Measurements from ENCODE around the gene MAJIN. TPM values are rescaled to one million over a fixed set of nuclear protein-coding genes. Genes with fewer than 3 reads are reported as not detected.

MAJIN gene
- total and polyA plus RNA-seq, 9 of the 15 experiments (the other 6 are each of a cell fraction or from before 2014, with no cell fraction given): 0.17 to 0.83 (median 0.24) TPM; not detected in 2

DNA sequence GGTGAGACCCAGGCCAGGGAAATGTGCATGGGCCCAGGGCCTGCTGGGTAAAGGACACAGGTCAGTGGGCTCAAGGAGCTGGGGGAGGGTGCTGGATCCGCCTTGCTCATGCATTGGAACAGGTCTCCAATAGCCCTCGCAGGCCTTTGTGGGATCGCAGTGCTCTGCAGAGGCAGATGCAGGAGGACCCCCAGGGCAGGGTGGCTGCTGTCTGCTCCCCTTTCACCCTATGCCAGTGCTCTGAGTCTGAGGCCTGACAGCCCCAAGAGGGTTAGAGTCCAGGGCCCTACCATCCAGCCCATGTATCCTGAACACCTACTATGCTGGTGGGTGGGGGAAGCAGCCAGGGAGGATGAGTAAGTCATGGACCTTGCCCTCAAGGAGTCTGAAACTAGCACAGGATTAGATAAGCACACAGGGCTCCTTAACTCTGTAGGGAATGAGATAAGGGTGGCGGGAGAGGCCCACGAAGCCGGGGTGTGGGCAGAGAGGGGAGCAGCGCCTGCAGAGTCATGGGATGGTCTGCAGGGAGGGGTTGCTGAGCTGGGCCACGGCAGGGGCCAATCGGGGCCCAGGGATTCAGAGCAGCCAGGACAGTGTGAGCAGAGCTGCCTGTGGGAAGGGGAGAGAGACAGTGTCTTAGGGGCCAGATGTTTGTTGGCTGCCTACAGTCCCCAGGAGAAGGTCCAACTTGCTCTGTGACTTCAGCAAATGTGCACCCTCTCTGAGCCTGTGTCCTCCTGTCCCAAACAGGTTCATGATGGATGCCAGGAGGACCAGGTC is 83.0 kb downstream of the MAJIN start (continued):
- TF ChIP-seq, protein P1, sequence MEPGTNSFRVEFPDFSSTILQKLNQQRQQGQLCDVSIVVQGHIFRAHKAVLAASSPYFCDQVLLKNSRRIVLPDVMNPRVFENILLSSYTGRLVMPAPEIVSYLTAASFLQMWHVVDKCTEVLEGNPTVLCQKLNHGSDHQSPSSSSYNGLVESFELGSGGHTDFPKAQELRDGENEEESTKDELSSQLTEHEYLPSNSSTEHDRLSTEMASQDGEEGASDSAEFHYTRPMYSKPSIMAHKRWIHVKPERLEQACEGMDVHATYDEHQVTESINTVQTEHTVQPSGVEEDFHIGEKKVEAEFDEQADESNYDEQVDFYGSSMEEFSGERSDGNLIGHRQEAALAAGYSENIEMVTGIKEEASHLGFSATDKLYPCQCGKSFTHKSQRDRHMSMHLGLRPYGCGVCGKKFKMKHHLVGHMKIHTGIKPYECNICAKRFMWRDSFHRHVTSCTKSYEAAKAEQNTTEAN (CRISPR knock-in tag; IDR thresholded peaks at IDR 0.05): no peak
- TF ChIP-seq, protein P2, sequence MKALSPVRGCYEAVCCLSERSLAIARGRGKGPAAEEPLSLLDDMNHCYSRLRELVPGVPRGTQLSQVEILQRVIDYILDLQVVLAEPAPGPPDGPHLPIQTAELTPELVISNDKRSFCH (CRISPR knock-in tag; IDR thresholded peaks at IDR 0.05): no peak
- TF ChIP-seq, protein P2 (tag; IDR thresholded peaks at IDR 0.05): peak; percentile 79; the same call in 1 of the 2 replicates
- 0 out of 2 replicates have a peak, but pooled peaks have one; percentile 39 for TF ChIP-seq CBFB (CRISPR knock-in tag; IDR thresholded peaks at IDR 0.05)
- TF ChIP-seq, protein P3, sequence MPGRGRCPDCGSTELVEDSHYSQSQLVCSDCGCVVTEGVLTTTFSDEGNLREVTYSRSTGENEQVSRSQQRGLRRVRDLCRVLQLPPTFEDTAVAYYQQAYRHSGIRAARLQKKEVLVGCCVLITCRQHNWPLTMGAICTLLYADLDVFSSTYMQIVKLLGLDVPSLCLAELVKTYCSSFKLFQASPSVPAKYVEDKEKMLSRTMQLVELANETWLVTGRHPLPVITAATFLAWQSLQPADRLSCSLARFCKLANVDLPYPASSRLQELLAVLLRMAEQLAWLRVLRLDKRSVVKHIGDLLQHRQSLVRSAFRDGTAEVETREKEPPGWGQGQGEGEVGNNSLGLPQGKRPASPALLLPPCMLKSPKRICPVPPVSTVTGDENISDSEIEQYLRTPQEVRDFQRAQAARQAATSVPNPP (IDR thresholded peaks at IDR 0.05; ENCODE audit: borderline replicate concordance, insufficient read depth, insufficient read length): no peak
- TF ChIP-seq ZNF644 (tag; IDR thresholded peaks at IDR 0.05; ENCODE audit: low read depth): 0 out of 2 replicates have a peak, but pooled peaks have one; percentile 33
- peak; percentile 96; the same call in 1 of the 2 replicates for TF ChIP-seq MTA3 (IDR thresholded peaks at IDR 0.05; ENCODE audit: borderline replicate concordance)
- TF ChIP-seq MYC (IDR thresholded peaks at IDR 0.05; ENCODE audit: low read depth, low read length): peak; percentile 88; the same call in 1 of the 2 replicates
- no peak for TF ChIP-seq MYC (CRISPR knock-in tag; IDR thresholded peaks at IDR 0.05; ENCODE audit: borderline replicate concordance, low read depth)
- no peak for TF ChIP-seq SNRNP70 (optimal IDR thresholded peaks at IDR 0.05; ENCODE audit: low read depth, low read length)
- TF ChIP-seq ZNF212 (CRISPR knock-in tag; IDR thresholded peaks at IDR 0.05): no peak
- no peak for TF ChIP-seq NFATC3 (IDR thresholded peaks at IDR 0.05)
- no peak for TF ChIP-seq ZNF253 (CRISPR knock-in tag; conservative IDR thresholded peaks at IDR 0.05)
- no peak for TF ChIP-seq WHSC1 (IDR thresholded peaks at IDR 0.05; ENCODE audit: low read length)
- TF ChIP-seq, protein P4, sequence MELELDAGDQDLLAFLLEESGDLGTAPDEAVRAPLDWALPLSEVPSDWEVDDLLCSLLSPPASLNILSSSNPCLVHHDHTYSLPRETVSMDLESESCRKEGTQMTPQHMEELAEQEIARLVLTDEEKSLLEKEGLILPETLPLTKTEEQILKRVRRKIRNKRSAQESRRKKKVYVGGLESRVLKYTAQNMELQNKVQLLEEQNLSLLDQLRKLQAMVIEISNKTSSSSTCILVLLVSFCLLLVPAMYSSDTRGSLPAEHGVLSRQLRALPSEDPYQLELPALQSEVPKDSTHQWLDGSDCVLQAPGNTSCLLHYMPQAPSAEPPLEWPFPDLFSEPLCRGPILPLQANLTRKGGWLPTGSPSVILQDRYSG (tag; conservative IDR thresholded peaks at IDR 0.05; ENCODE audit: low read depth): no peak
- TF ChIP-seq SRSF7 (optimal IDR thresholded peaks at IDR 0.05; ENCODE audit: low read depth, low read length): no peak
- TF ChIP-seq ILF3 (IDR thresholded peaks at IDR 0.05; ENCODE audit: borderline replicate concordance): no peak
- TF ChIP-seq, protein P5, sequence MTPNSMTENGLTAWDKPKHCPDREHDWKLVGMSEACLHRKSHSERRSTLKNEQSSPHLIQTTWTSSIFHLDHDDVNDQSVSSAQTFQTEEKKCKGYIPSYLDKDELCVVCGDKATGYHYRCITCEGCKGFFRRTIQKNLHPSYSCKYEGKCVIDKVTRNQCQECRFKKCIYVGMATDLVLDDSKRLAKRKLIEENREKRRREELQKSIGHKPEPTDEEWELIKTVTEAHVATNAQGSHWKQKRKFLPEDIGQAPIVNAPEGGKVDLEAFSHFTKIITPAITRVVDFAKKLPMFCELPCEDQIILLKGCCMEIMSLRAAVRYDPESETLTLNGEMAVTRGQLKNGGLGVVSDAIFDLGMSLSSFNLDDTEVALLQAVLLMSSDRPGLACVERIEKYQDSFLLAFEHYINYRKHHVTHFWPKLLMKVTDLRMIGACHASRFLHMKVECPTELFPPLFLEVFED (CRISPR knock-in tag; conservative IDR thresholded peaks at IDR 0.05): peak; percentile 35
- TF ChIP-seq ZNF263 (CRISPR knock-in tag; IDR thresholded peaks at IDR 0.05; ENCODE audit: borderline replicate concordance): peak; percentile 72; the same call in 1 of the 2 replicates
- no peak for TF ChIP-seq KLF6 (CRISPR knock-in tag; IDR thresholded peaks at IDR 0.05; ENCODE audit: borderline replicate concordance)
- TF ChIP-seq BMI1 (IDR thresholded peaks at IDR 0.05; ENCODE audit: low read length): no peak
- no peak for TF ChIP-seq KDM2B (CRISPR knock-in tag; IDR thresholded peaks at IDR 0.05)
- no peak for TF ChIP-seq ZKSCAN3 (CRISPR knock-in tag; IDR thresholded peaks at IDR 0.05)
- no peak for TF ChIP-seq RFX1 (IDR thresholded peaks at IDR 0.05)
- TF ChIP-seq PHF20 (IDR thresholded peaks at IDR 0.05; ENCODE audit: partially characterized antibody): no peak

Measured in K562 (cell line).